Measurements from ENCODE around the gene TPSG1. TPM values are rescaled to one million over a fixed set of nuclear protein-coding genes. Genes with fewer than 3 reads are reported as not detected.

TPSG1 gene
- total RNA-seq, 1 donor from 2014 or later: 2.3 TPM

GRCh38 chr16:1262210-1262845, 37.3 kb upstream of the TPSG1 start:
- no peaks in the 10 kb centered on the region for H3K4me1 ChIP-seq
- intact Hi-C loops (cut with DNase I): no loop called here
- peaks cover 49% of the 10 kb centered on the region for H3K27me3 ChIP-seq
- no peak for TF ChIP-seq CTCF (IDR thresholded peaks at IDR 0.05)
- no peaks in the 10 kb centered on the region for H3K36me3 ChIP-seq
- ATAC-seq (no peak), DNase-seq (no peak)
- no peak overlapping the region for H3K4me3 ChIP-seq
- H3K9me3 ChIP-seq: no peaks in the 10 kb centered on the region
- H3K27ac ChIP-seq: no peak overlapping the region

- H3K36me3 ChIP-seq: no peaks in the 10 kb centered on the region
- no peak overlapping the region for H3K27ac ChIP-seq
- intact Hi-C loops (cut with DNase I): no loop called here
- no peaks in the 10 kb centered on the region for H3K9me3 ChIP-seq
- H3K4me1 ChIP-seq: no peaks in the 10 kb centered on the region
- H3K27me3 ChIP-seq: peaks cover 49% of the 10 kb centered on the region
- no peak overlapping the region for H3K4me3 ChIP-seq
- DNase-seq: no peak
- TF ChIP-seq CTCF (IDR thresholded peaks at IDR 0.05): no peak
- ATAC-seq: no peak
These were observed 36.2 kb upstream of the TPSG1 start for GRCh38 chr16:1261131-1261892.

GRCh38 chr16:1260101-1260680, 35.1 kb upstream of the TPSG1 start:
- no peak for TF ChIP-seq CTCF (IDR thresholded peaks at IDR 0.05)
- no peaks in the 10 kb centered on the region for H3K4me1 ChIP-seq
- H3K27ac ChIP-seq: no peak overlapping the region
- no peaks in the 10 kb centered on the region for H3K9me3 ChIP-seq
- intact Hi-C loops (cut with DNase I): no loop called here
- no peak overlapping the region for H3K4me3 ChIP-seq
- DNase-seq (no peak), ATAC-seq (no peak)
- no peaks in the 10 kb centered on the region for H3K36me3 ChIP-seq
- peaks cover 49% of the 10 kb centered on the region for H3K27me3 ChIP-seq

- DNase-seq: no peak
- intact Hi-C loops (cut with DNase I): no loop called here
- Histone ChIP-seq H3K4me1 (no peaks in the 10 kb centered on the region), H3K27ac (no peak overlapping the region), H3K9me3 (no peaks in the 10 kb centered on the region), H3K27me3 (peaks cover 49% of the 10 kb centered on the region), H3K36me3 (no peaks in the 10 kb centered on the region), H3K4me3 (no peak overlapping the region)
- no peak for TF ChIP-seq CTCF (IDR thresholded peaks at IDR 0.05)
- no peak for ATAC-seq
These were observed 34.6 kb upstream of the TPSG1 start for GRCh38 chr16:1259760-1260068.

GRCh38 chr16:1258906-1259759, 34.1 kb upstream of the TPSG1 start:
- Histone ChIP-seq H3K27me3 (peaks cover 49% of the 10 kb centered on the region), H3K36me3 (no peaks in the 10 kb centered on the region), H3K27ac (no peak overlapping the region), H3K4me1 (no peaks in the 10 kb centered on the region), H3K9me3 (no peaks in the 10 kb centered on the region), H3K4me3 (no peak overlapping the region)
- ATAC-seq (no peak), DNase-seq (no peak)
- intact Hi-C loops (cut with DNase I): no loop called here
- TF ChIP-seq CTCF (IDR thresholded peaks at IDR 0.05): no peak

Data from upper lobe of right lung (tissue), 1 donor.